Kidney (tissue), 14 donors: ENCODE measurements around the gene TMEM131. TPM values are rescaled to one million over a fixed set of nuclear protein-coding genes. Genes with fewer than 3 reads are reported as not detected.
"Not testable (repeated sequence)": the region's sequence is repeated elsewhere in the genome, so short reads cannot be mapped to it uniquely, and the experiment has no call there.

Experiments
- DNase-seq, 5 donors: peaks; one replicate each; pipeline ENCODE4 v3.0.0-alpha.2; 2013 to 2020
- FAIRE-seq: peaks from 2 replicates; lab custom pipeline; 2012; peaks lifted over from hg19 to GRCh38; lab: Jason Lieb, UNC
- H3K27ac ChIP-seq, 2 donors: one replicate each; pipeline ENCODE4 v1.7.0; 2013; ENCODE audit warnings: low read depth in 2 of 2, low read length in 2 of 2, inconsistent platforms in 1 of 2
- H3K27me3 ChIP-seq: one replicate; pipeline ENCODE4 v1.7.1; 2013; ENCODE audit warnings: low read length, inconsistent platforms; ENCODE audit not compliant: control insufficient read depth, insufficient read depth
- H3K36me3 ChIP-seq, 3 donors: one replicate each; pipeline versions ENCODE4 v1.7.0 to v1.7.1; 2013; ENCODE audit warnings: low read length in 3 of 3, control low read depth in 1 of 3, inconsistent platforms in 1 of 3; ENCODE audit not compliant: insufficient read depth in 3 of 3, control insufficient read depth in 2 of 3
- H3K4me1 ChIP-seq, 3 donors: one replicate each; pipeline versions ENCODE4 v1.7.0 to v1.7.1; 2013; ENCODE audit warnings: low read length in 3 of 3, inconsistent platforms in 1 of 3, low read depth in 1 of 3; ENCODE audit not compliant: control insufficient read depth in 2 of 3, insufficient read depth in 2 of 3
- H3K4me3 ChIP-seq, 3 donors: one replicate each; pipeline versions ENCODE4 v1.7.0 to v1.8.1; 2013; ENCODE audit warnings: low read length in 3 of 3, control low read depth in 1 of 3, inconsistent platforms in 1 of 3
- H3K9ac ChIP-seq, 3 donors: one replicate each; pipeline versions ENCODE4 v1.7.0 to v1.7.1; 2013; ENCODE audit warnings: low read length in 3 of 3, control low read depth in 1 of 3, inconsistent platforms in 1 of 3
- H3K9me3 ChIP-seq, 3 donors: one replicate each; pipeline versions ENCODE4 v1.7.0 to v1.7.1; 2013; ENCODE audit warnings: low read length in 3 of 3, control low read depth in 1 of 3, inconsistent platforms in 1 of 3; ENCODE audit not compliant: control insufficient read depth in 2 of 3, insufficient read depth in 1 of 3
- intact Hi-C: fragments of 100-400 bp; cut with DNase I; formaldehyde crosslinking; loops from one replicate; pipeline ENCODE4 v1.11.1; 2022
- polyA plus RNA-seq: library from polyadenylated mRNA; stranded (reverse); fragments of 350-450 nt; fragmentation: Illumina TruSeq; extraction: RNeasy Lipid Tissue Mini Kit (QIAGEN cat#74804); gene quantifications from one replicate; pipeline ENCODE4 v1.2.3, GENCODE V29; 2014; ENCODE audit warnings: low read depth, low replicate concordance; ENCODE audit not compliant: insufficient read depth
- total RNA-seq: library from RNA; stranded (reverse); fragmentation: NEBNext Ultra II Directional; extraction: Animal tissue kit (Norgen Biotek cat#: 25700); gene quantifications from one replicate; pipeline ENCODE4 v1.2.1, GENCODE V29; 2021
- TF ChIP-seq, protein P1 (sequence below): IDR thresholded peaks from 3 replicates; pipeline ENCODE4 v1.5.1; 2012; ENCODE audit warnings: mild to moderate bottlenecking, moderate library complexity, borderline replicate concordance; ENCODE audit not compliant: insufficient read depth; ENCODE audit errors: extremely low read depth
- donor health status: control.
- donor health status: control.
- donor health status: control.
- donor health status: control.
- donor health status: control.
- donor health status: DM: yes; HTN: yes; CAD: no.
- donor health status: Normal renal cell carcinoma (clear cell type).

The TMEM131 gene
- total and polyA plus RNA-seq, 2 donors from 2014 or later: 8.0 to 38.4 TPM

DNA sequence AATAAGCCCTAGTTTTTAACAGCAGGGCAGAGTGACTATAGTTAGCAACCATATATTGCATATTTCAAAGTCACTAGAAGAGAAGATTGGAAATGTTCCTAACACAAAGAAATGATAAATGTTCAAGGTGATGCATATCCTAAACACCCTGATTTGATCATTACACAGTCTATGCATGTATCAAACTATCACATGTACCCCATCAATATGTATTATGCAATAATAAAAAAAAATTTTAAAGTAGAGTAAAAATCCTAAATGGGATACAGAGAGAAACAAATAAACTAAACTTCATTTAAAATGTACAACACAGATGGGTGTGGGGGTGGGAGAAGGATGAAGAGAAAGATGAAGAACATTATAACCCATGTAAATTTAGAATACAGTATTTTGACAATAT, 93.9 kb downstream of the TMEM131 start:
- TF ChIP-seq, protein P1, sequence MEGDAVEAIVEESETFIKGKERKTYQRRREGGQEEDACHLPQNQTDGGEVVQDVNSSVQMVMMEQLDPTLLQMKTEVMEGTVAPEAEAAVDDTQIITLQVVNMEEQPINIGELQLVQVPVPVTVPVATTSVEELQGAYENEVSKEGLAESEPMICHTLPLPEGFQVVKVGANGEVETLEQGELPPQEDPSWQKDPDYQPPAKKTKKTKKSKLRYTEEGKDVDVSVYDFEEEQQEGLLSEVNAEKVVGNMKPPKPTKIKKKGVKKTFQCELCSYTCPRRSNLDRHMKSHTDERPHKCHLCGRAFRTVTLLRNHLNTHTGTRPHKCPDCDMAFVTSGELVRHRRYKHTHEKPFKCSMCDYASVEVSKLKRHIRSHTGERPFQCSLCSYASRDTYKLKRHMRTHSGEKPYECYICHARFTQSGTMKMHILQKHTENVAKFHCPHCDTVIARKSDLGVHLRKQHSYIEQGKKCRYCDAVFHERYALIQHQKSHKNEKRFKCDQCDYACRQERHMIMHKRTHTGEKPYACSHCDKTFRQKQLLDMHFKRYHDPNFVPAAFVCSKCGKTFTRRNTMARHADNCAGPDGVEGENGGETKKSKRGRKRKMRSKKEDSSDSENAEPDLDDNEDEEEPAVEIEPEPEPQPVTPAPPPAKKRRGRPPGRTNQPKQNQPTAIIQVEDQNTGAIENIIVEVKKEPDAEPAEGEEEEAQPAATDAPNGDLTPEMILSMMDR: no peak
- DNase-seq: no peak

DNA sequence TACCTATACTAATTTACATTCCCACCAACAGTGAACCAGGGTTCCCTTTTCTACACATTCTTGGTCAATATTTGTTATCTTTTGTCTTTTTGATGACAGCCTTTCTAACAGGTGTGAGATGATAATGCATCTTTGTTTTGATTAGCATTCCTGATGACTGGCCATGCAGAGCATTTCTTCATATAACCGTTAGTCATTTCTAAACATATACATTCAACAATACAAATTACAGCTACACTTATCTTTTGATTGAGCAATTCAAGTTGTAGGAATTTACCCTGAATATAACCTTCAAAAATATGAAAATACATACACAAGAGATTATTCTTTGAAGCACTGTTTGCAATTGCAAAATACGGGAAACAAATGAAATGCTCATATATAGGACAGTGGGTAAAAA, 94.9 kb downstream of the TMEM131 start:
- Histone ChIP-seq H3K9me3 (no peaks in the 10 kb centered on the region), H3K27ac (no peak overlapping the region), H3K36me3 (no peaks in the 10 kb centered on the region), H3K27me3 (no peaks in the 10 kb centered on the region), H3K9ac (no peak overlapping the region), H3K4me1 (no peaks in the 10 kb centered on the region), H3K4me3 (no peak overlapping the region)
- TF ChIP-seq, protein P1: no peak
- intact Hi-C loops: no loop called here
- FAIRE-seq: no peak
- DNase-seq: no peak

More for the DNA sequence above, 93.9 kb downstream of the TMEM131 start:
- Histone ChIP-seq H3K36me3 (peaks cover 0 to 6% (median 0%) of the 10 kb centered on the region in 3 donors), H3K27me3 (no peaks in the 10 kb centered on the region), H3K9me3 (no peaks in the 10 kb centered on the region), H3K9ac (no peak overlapping the region), H3K27ac (no peak overlapping the region), H3K4me3 (no peak overlapping the region), H3K4me1 (no peaks in the 10 kb centered on the region)
- FAIRE-seq: no peak
- intact Hi-C loops: no loop called here

DNA sequence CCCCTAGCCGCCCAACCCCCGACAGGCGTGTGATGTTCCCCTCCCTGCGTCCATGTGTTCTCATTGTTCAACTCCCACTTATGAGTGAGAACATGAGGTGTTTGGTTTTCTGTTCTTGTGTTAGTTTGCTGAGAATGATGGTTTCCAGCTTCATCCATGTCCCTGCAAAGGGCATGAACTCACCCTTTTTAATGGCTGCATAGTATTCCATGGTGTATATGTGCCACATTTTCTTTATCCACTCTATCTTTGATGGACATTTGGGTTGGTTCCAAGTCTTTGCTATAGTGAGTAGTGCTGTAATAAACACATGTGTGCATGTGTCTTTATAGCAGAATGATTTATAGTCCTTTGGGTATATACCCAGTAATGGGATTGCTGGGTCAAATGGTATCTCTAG, 102.7 kb downstream of the TMEM131 start:
- H3K9ac ChIP-seq, H3K36me3 ChIP-seq, H3K9me3 ChIP-seq, H3K27me3 ChIP-seq, H3K4me3 ChIP-seq, DNase-seq, intact Hi-C loops, H3K27ac ChIP-seq, FAIRE-seq, H3K4me1 ChIP-seq: not testable (repeated sequence)

DNA sequence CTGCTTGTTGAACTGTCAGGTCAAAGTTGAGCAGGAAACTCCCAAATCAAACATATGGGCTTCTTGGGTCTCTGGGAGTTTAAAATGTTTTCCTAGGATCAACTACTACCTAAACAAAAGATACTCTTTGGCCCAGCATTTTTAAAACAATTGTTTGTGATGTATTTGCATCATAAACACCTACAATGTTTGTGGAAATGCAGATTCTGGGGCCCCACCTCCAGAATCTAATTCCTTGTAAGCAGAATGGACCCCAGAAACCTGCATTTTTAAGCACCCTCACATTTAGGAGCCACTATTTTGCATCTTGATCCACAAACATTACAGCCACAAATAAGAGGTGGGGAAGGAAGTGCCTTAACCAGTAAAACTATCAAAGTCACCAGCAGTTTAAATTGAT, 104.1 kb downstream of the TMEM131 start:
- FAIRE-seq: no peak
- DNase-seq: no peak
- Histone ChIP-seq H3K9ac (no peak overlapping the region), H3K36me3 (peaks cover 4 to 7% (median 4%) of the 10 kb centered on the region in 3 donors), H3K4me3 (no peak overlapping the region), H3K27me3 (no peaks in the 10 kb centered on the region), H3K9me3 (no peaks in the 10 kb centered on the region), H3K4me1 (no peaks in the 10 kb centered on the region), H3K27ac (no peak overlapping the region)
- TF ChIP-seq, protein P1: no peak
- intact Hi-C loops: no loop called here
